NB4 (cell line): ENCODE results near the gene CDK14.

ENCODE experiments used
- DNase-seq: peaks from one replicate; pipeline ENCODE4 v3.0.0; 2010; ENCODE audit warnings: low read depth
- H3K4me3 ChIP-seq: one replicate; pipeline ENCODE4 v1.5.1; 2011; ENCODE audit warnings: mild to moderate bottlenecking, low read depth, low read length, moderate library complexity
- CTCF ChIP-seq: IDR thresholded peaks from one replicate; pipeline ENCODE4 v1.5.1; 2012; ENCODE audit warnings: low read depth, low read length
- MAX ChIP-seq: IDR thresholded peaks from 2 replicates; pipeline ENCODE4 v1.6.1; 2011; ENCODE audit warnings: low read depth, low read length
- MYC ChIP-seq: IDR thresholded peaks from 2 replicates; pipeline ENCODE4 v1.6.1; 2011; ENCODE audit warnings: low read depth, low read length
- POLR2A ChIP-seq: IDR thresholded peaks from 2 replicates; pipeline ENCODE4 v1.6.1; 2011; ENCODE audit warnings: mild to moderate bottlenecking; ENCODE audit not compliant: insufficient read length; ENCODE audit errors: extremely low read depth

The CDK14 gene

DNA sequence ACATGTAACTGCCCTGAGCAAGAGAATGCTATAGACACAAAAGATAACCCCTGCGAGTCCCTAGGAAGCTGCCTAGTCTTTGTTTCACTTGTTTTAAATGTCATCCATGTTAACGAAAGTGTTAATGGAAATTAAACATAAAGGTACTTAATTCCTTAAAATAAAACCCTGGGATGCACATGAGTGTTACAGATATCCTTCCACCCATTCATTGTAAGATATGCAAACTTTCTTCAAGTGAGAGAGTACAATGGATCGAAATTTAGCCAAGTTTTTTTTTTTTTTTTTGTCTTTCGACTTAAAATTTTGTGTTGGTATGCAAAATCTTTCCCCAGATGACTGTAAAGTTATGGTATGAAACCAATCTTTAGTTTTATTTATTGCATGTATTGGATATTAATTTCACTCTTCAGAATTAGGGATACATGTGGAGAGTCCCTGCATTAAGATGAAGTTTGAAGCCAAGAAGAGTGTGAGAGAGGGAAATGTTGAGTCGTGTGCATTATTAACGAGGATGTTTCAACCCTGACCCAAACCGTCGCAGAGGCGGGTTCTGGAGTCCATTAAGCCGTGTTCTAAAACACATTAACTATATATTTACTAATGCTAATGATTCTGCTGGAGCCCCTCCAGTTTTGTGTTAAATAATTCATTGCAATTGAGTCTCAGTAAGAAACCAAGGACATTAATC, 1.6 kb downstream of the CDK14 start:
- H3K4me3 ChIP-seq: peak overlapping the region; percentile 83
- DNase-seq: no peak
- TF ChIP-seq CTCF: no peak
- no peak for TF ChIP-seq POLR2A
- TF ChIP-seq MYC: no peak
- no peak for TF ChIP-seq MAX

DNA sequence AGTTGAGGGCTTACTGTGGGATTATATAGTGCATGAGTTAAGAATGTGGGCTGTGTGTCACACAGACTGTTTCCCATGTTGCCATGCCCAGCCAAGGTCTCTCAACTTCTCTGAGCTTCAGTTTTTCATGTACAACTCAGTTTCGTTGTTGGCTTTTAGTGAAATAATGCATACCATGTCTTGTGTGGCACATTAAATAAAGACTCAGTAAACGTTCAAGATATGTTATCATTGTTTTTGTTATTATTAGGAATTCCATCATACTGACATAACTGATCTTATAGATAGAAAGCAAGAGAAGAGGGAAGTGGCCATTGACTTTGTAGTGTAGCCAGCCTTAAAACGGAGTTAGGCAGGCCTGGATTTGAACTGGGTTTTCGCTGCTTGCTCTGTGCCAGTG, 2.9 kb downstream of the CDK14 start:
- H3K4me3 ChIP-seq: peak overlapping the region; percentile 19
- TF ChIP-seq MAX: no peak
- TF ChIP-seq POLR2A: no peak
- TF ChIP-seq CTCF: no peak
- no peak for TF ChIP-seq MYC
- DNase-seq: peak; percentile 31

DNA sequence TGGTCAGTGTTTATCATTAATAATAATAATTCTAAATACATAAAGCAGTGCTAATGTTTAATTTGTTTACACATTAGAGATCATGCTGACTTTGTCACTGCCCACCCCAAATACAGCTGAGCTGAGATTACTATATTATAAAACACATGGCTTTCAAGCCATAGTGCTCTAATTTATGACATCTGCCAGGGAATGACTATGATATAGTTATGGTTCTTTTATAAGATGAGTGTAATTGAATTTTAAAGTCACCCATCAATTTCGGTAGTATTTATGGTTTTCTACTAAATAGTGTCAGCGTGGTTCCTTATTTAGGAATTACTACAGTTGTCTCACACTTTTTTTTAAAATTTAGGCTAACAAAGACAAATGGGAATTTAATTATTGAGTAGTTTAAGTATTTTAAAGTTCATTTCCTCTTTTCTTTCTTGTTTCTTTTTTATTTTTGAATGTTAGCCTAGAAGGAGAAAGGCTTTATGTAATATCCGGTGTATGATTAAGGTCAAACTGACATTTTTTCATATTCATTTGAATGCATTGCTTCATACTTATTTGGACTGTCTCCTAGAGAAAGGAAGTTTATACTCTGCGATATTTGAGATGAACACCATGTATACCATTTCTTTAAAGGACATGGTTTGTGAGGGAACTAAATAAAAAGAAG, 3.9 kb downstream of the CDK14 start:
- DNase-seq: peak; percentile 80

GRCh38 chr7:90602303-90602702, 6.2 kb downstream of the CDK14 start:
- TF ChIP-seq MYC (no peak), CTCF (no peak), MAX (no peak), POLR2A (no peak)
- H3K4me3 ChIP-seq: no peak overlapping the region
- no peak for DNase-seq

More for the DNA sequence above, 3.9 kb downstream of the CDK14 start:
- TF ChIP-seq MAX: no peak
- TF ChIP-seq POLR2A: no peak
- no peak for TF ChIP-seq CTCF
- no peak; the same call in 1 of the 2 replicates for TF ChIP-seq MYC
- peak overlapping the region; percentile 52 for H3K4me3 ChIP-seq

GRCh38 chr7:90603346-90603745, 7.2 kb downstream of the CDK14 start:
- no peak for DNase-seq
- no peak for TF ChIP-seq MYC

GRCh38 chr7:90604383-90604782, 8.3 kb downstream of the CDK14 start:
- TF ChIP-seq CTCF (no peak), MYC (no peak), POLR2A (no peak), MAX (no peak)
- H3K4me3 ChIP-seq: no peak overlapping the region
- no peak for DNase-seq

More at GRCh38 chr7:90603346-90603745, 7.2 kb downstream of the CDK14 start:
- no peak overlapping the region for H3K4me3 ChIP-seq
